HepG2 (cell line): ENCODE data around the gene GPR162. TPM values are rescaled to one million over a fixed set of nuclear protein-coding genes. Genes with fewer than 3 reads are reported as not detected.

Source experiments
- BRF2 ChIP-seq: sonication (generic); formaldehyde crosslinking; IDR thresholded peaks from 2 replicates; pipeline ENCODE4 v1.8.1; 2022; ENCODE audit warnings: mild to moderate bottlenecking, missing genetic modification reagents
- GATAD1 ChIP-seq: IDR thresholded peaks from 2 replicates; pipeline ENCODE4 v1.6.1; 2016; ENCODE audit warnings: missing genetic modification reagents, missing compliant biosample characterization
- HCFC1 ChIP-seq: fragments of 150-350 bp; IDR thresholded peaks from 2 replicates; pipeline ENCODE4 v1.6.1; 2014; ENCODE audit warnings: low read depth, low read length
- IKZF5 ChIP-seq: IDR thresholded peaks from 2 replicates; pipeline ENCODE4 v1.6.1; 2018; ENCODE audit warnings: missing genetic modification reagents, mild to moderate bottlenecking, missing compliant biosample characterization
- IRF1 ChIP-seq: sonication (generic); formaldehyde crosslinking; IDR thresholded peaks from 2 replicates; pipeline ENCODE4 v1.4.0; 2020; ENCODE audit warnings: low read depth, mild to moderate bottlenecking, missing genetic modification reagents
- KMT2A ChIP-seq: sonication (generic); formaldehyde crosslinking; IDR thresholded peaks from 2 replicates; pipeline ENCODE4 v1.4.0; 2020; ENCODE audit warnings: missing genetic modification reagents
- MEF2D ChIP-seq: sonication (generic); formaldehyde crosslinking; IDR thresholded peaks from 2 replicates; pipeline ENCODE4 v1.5.1; 2020; ENCODE audit warnings: mild to moderate bottlenecking, missing genetic modification reagents
- MYPOP ChIP-seq: sonication (generic); formaldehyde crosslinking; IDR thresholded peaks from 2 replicates; pipeline ENCODE4 v1.8.1; 2023; ENCODE audit warnings: mild to moderate bottlenecking, moderate library complexity, missing genetic modification reagents
- PCBP2 ChIP-seq: fragments of 200-400 bp; formaldehyde crosslinking; optimal IDR thresholded peaks from 2 replicates; pipeline ENCODE3; 2018; ENCODE audit warnings: low read length, low read depth; ENCODE audit not compliant: poor library complexity, severe bottlenecking
- SAP130 ChIP-seq: IDR thresholded peaks from 2 replicates; pipeline ENCODE4 v1.6.1; 2016; ENCODE audit warnings: low read depth
- SNAPC2 ChIP-seq: sonication (generic); formaldehyde crosslinking; IDR thresholded peaks from 2 replicates; pipeline ENCODE4 v1.8.1; 2022; ENCODE audit warnings: mild to moderate bottlenecking, missing genetic modification reagents
- SRY ChIP-seq: sonication (generic); formaldehyde crosslinking; IDR thresholded peaks from 2 replicates; pipeline ENCODE4 v1.8.0; 2022; ENCODE audit warnings: mild to moderate bottlenecking, missing genetic modification reagents
- ZBTB25 ChIP-seq: IDR thresholded peaks from 2 replicates; pipeline ENCODE4 v1.6.1; 2018; ENCODE audit warnings: missing genetic modification reagents
- ZNF513 ChIP-seq: sonication (generic); formaldehyde crosslinking; conservative IDR thresholded peaks from 2 replicates; pipeline ENCODE4 v1.5.0; 2020; ENCODE audit warnings: missing genetic modification reagents
- ZNF558 ChIP-seq: sonication (generic); formaldehyde crosslinking; IDR thresholded peaks from 2 replicates; pipeline ENCODE4 v1.9.0; 2022; ENCODE audit warnings: mild to moderate bottlenecking, missing genetic modification reagents, borderline replicate concordance
- ZNF816 ChIP-seq: sonication (generic); formaldehyde crosslinking; IDR thresholded peaks from 2 replicates; pipeline ENCODE4 v1.8.0; 2022; ENCODE audit warnings: missing genetic modification reagents, mild to moderate bottlenecking, borderline replicate concordance
- ZZZ3 ChIP-seq: sonication (generic); formaldehyde crosslinking; IDR thresholded peaks from 2 replicates; pipeline ENCODE4 v1.4.0; 2020; ENCODE audit warnings: missing genetic modification reagents, mild to moderate bottlenecking, borderline replicate concordance
- polyA plus RNA-seq, 8 experiments: library from polyadenylated mRNA; depleted of rRNA in 3 of 8; stranded (reverse) in 7 of 8; unstranded in 1 of 8; fragments of >200 nt; fragmentation: Illumina TruSeq in 4 of 8; extraction: Trizol in 4 of 8; gene quantifications; 2 replicates each; pipeline versions ENCODE4 v1.2.1 to v1.2.3, GENCODE V29; 2011 to 2016; ENCODE audit warnings: low read depth in 4 of 8, missing spikeins in 1 of 8, mixed read lengths in 1 of 8; ENCODE audit not compliant: insufficient read depth in 1 of 8
- total RNA-seq, 5 experiments: library from RNA; depleted of rRNA; stranded (reverse); fragments of >200 nt; fragmentation: Illumina TruSeq; extraction: Trizol; gene quantifications; 2 replicates each; pipeline ENCODE4 v1.2.3, GENCODE V29; 2016; ENCODE audit warnings: low read depth in 1 of 5

The GPR162 gene
- total and polyA plus RNA-seq, 2 of the 13 experiments (the other 11 are each of a cell fraction or from before 2014, with no cell fraction given), result 0.08 TPM; not detected in 1

- TF ChIP-seq ZNF513 (CRISPR knock-in tag) (no peak), HCFC1 (no peak; the same call in 1 of the 2 replicates), ZZZ3 (no peak), ZNF558 (CRISPR knock-in tag) (no peak), IRF1 (CRISPR knock-in tag) (no peak), IKZF5 (CRISPR knock-in tag) (peak; percentile 61; the same call in 1 of the 2 replicates), ZBTB25 (CRISPR knock-in tag) (peak; percentile 66; the same call in 1 of the 2 replicates), BRF2 (0 out of 2 replicates have a peak, but pooled peaks have one; percentile 18), MYPOP (CRISPR knock-in tag) (peak; percentile 36; the same call in 1 of the 2 replicates), SRY (CRISPR knock-in tag) (no peak), ZNF816 (peak; percentile 88; the same call in 1 of the 2 replicates), KMT2A (CRISPR knock-in tag) (peak; percentile 32; the same call in 1 of the 2 replicates), PCBP2 (no peak), GATAD1 (CRISPR knock-in tag) (peak; percentile 54; the same call in 1 of the 2 replicates), SAP130 (CRISPR knock-in tag) (peak; percentile 82), MEF2D (peak; percentile 53), SNAPC2 (CRISPR knock-in tag) (no peak)
Measured at GRCh38 chr12:6873094-6874014, 51.7 kb downstream of the GPR162 start, which contains the start of gene SPSB2 (continued).
